C1 segment of cervical spinal cord (tissue), 14 donors: Measurements from ENCODE around the gene PRKD1.
A peak's percentile ranks its signal among the peaks of the same experiment; 100 is the strongest.

Experiments used
- DNase-seq, 14 donors: peaks; one replicate each; lab custom pipeline; 2025; lab: John Stamatoyannopoulos, UW

The PRKD1 gene

DNA sequence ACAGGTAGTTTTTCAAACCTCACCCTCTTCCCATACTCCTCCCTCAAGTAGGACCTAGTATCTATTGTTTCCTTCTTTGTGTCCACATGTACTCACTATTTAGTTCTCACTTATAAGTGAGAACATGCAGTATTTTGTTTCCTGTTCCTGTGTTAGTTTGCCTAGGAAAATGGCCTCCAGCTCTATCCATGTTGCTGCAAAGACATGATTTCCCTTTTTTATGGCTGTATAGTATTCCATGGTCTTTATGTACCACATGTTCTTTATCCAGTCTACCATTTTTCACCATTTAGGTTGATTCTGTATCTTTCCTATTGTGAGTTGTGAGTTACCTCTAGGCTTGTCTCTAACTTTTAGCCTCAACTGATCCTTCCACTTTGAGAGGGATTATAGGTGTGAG lies 310.7 kb downstream of the PRKD1 start:
- no peak for DNase-seq

DNA sequence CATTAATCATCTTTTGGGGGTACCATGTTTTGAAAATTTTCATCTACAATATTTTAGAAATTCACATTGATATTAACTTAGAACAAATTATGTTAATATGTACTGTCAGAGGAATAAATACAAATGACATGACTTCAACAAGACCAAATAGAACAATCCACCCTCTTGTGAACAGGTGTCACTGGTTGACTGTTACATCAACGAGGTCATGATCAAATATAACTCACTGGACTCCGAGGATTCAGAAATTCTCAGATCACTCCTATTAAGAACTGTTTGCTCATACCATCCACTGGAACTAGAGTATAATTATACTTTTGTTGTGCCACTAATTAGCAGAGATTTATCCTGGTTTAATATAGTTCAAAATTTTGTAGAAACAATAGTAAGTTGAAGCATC lies 318.8 kb downstream of the PRKD1 start:
- DNase-seq, result no peak

DNA sequence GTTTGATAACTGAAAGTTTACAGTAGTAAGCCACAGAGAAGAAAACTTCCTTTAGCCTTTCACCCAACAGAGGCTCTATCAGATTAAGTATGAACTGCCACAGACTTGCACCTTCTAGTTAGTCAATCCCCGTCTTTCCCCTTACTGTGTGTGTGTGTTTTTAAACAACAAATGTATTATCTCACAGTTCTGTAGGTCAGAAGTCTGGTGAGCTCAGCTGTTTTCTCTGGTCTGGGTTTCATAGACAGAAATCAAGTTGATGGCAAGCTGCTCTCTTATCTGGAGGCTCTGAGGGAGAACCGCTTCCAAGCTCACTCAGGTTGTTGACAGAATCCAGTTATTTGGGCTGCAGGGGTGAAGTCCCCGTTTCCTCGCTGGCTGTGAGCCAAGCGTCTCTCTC lies 320.5 kb downstream of the PRKD1 start:
- DNase-seq, result no peak

- no peak for DNase-seq
These were observed 324.0 kb downstream of the PRKD1 start for GRCh38 chr14:29603696-29604095.

DNA sequence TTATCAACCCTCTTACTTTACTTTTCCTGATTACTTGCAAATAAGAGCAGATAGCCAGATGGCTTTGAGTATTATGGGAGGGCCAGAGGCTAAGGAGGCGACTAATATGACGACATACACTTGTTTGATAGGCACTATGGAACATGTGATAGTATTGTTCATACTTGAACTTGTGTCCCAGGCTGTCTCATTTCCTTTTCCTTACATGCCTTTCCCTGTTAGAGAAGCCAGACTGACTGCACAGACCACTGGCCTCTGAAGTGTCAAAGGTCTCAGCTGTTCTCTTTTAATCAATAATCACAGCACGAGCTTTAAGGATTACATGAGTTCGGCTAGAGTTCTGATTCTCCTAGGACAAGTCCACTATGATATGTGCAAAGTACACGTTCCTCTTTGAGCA lies 326.0 kb downstream of the PRKD1 start:
- no peak for DNase-seq

DNA sequence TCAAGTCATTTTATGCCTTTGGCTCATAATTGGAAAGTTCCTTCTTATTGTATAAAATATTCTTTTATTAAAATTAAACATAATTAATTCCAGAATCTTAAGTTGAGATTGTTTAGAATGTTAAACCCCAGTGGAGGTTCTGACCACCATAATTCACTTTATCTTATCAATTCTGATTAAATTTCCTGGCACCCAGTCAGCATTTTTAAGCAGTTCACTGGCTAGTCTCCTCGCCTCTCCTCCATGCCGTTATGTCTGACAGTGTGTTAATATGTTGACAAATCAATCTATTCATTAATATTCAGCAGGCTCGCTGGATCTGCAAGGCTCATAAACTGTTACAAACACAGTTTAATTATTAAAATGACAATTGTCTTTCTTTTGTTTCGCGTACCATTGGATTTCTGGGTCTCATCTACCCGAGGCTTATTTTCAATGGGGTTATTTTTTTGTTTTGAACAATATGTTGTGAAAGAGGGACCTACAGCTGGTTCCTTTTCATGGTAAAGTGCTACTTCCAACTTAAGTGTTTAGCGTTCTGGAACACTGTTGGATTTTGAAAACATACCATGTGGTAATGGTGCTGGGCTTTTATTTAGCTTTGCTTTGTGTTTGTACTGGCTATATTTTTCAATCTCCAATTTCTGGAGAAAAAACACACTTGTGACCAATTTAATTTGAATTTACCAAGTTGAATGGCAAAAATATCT lies 339.7 kb downstream of the PRKD1 start:
- no peak for DNase-seq

DNA sequence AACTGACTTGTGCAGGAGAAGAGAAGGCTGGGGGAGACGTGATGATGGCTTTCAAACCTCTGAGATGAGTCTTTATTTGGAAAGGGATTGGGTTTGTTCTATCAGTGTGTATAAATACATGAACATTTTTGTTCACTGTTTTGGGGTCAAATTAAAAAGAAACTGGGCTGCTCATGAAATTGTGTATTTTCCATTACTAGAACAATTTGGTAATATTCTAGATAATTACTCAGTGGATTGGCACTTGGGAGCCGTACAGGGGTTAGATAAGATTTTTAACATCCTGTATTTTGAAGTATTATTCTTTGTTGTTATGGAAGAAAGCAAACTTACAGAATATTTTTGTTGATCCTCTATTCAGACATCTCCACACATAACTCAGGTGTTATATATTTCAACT lies 340.6 kb downstream of the PRKD1 start:
- no peak for DNase-seq

DNA sequence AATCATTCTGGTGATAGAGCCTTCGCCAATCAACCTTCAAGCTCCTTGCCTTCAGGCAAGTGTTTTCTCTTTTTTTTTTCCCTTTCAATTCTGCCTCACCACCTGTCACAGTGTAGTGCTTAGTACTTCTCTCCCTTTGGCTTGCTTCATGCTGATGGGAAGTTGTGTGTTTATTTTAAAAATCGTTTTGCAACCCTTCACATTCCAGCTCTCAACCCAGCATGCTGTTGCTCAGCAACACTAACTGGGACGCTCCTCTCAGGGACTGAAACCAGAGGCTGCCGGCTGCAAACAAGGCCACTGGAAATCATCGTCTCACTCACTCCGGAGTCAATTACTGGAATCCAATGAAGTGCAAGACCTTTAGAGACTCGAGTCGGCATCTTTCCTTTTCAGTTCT lies 342.7 kb downstream of the PRKD1 start:
- peak in 8 of 14 donors; percentile 1 to 52 (median 6) for DNase-seq

- no peak for DNase-seq
These were observed 346.9 kb downstream of the PRKD1 start for GRCh38 chr14:29580763-29581162.

- no peak for DNase-seq
These were observed 347.8 kb downstream of the PRKD1 start for GRCh38 chr14:29579838-29580237.

GRCh38 chr14:29576927-29577326 lies 350.7 kb downstream of the PRKD1 start:
- no peak for DNase-seq

DNA sequence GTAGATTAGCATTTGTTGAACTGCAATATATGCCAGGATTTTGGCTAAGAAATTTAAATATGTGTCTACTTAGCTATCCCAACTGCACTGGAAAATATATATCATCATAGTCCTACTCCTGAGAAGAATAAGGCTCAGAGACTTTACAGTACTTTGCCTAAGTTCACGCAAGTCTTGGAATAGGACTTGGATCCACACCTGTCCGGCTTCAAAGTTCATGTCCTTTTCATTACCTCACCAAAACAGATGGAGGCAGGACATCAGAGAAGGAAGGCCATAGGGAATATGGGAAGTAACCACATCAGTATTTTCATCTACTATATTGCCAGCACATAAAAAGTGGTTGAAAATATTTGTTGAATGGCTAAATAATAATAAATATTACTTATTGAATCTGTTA lies 358.5 kb downstream of the PRKD1 start:
- DNase-seq, result no peak

DNA sequence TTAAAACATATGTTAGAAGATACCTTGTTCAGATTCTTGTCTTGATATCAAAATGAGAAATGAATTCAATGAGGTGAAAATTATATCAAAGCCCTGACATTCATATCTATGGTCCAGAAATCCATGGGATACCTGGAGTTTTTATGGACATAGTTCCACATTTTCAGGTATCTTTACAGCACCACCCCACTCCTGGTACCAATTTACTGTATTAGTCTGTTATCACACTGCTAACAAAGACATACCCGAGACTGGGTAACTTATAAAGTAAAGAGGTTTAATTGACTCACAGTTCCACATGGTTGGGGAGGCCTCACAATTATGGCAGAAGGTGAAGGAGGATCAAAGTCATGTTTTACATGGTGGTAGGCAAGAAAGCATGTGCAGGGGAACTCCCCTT lies 361.5 kb downstream of the PRKD1 start:
- no peak for DNase-seq

- DNase-seq, result no peak
These were observed 369.1 kb downstream of the PRKD1 start for GRCh38 chr14:29558516-29558915.

GRCh38 chr14:29554335-29554734 lies 373.3 kb downstream of the PRKD1 start:
- DNase-seq, result no peak

DNA sequence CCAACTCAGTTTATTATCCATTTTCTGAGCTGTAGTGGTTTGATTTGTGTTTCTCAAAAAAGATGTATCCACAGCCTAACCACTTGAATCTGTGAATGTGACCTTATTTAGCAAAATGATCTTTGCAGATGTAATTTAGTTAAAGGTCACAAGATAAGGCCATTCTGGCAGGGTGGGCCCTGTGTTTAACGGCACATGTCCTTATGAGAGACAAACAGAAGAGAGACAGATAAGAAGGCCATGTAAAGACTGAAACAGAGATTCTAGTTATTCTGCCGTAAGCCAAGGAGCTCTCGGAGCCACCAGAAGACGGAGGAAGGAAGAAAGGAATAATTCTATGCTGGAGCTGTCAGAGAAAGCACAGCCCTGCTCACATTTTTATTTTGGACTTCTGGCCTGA lies 374.2 kb downstream of the PRKD1 start:
- no peak for DNase-seq

DNA sequence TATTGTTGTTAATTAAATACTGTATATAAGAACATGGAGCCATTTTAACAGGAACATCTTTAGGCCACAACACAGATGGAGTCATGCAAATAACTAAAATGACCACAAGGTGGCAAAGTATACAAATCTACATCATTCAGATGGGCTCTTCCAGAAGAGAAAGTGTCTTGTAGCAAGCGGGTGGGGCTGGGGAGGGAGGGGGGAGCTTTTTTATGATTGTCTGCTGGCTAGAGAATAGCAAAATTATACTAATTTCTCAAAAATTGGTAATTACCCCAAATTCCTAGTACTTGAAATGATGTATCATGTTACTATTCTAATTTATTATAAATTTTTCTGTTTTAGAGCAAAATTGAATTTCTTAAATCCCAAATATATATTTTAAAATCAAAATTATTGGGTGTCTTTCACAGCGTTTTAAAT lies 378.7 kb downstream of the PRKD1 start:
- peak in 1 of 14 donors; percentile 1 for DNase-seq

- no peak for DNase-seq
These were observed 381.9 kb downstream of the PRKD1 start for GRCh38 chr14:29545714-29546113.

GRCh38 chr14:29536886-29537511 lies 390.6 kb downstream of the PRKD1 start:
- no peak for DNase-seq

- no peak for DNase-seq
These were observed 398.2 kb downstream of the PRKD1 start for GRCh38 chr14:29529418-29529817.

DNA sequence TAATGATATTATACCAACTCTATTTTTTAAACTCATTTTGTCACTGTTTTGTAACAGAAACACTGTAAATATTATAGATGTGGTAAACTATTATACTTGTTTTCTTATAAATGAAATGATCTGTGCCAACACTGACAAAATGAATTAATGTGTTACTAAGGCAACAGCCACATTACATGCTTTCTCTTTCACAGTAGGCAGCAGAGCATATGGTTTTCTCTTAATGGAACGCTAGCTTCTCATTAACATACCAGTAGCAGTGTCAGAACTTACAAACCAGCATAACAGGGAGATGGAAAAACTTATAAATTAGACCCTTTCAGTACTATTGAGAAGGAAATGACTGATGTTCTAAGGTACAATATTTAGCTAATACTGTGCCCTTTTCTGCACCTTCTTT lies 398.8 kb downstream of the PRKD1 start:
- no peak for DNase-seq

GRCh38 chr14:29527286-29527685 lies 400.4 kb downstream of the PRKD1 start:
- no peak for DNase-seq
